Measurements from ENCODE around the gene TAS2R3. TPM values are rescaled to one million over a fixed set of nuclear protein-coding genes. Genes with fewer than 3 reads are reported as not detected.

The TAS2R3 gene
- total and polyA plus RNA-seq, 9 of the 15 experiments (the other 6 are each of a cell fraction or from before 2014, with no cell fraction given) = 0.37 to 1.9 (median 1.2) TPM; not detected in 2

DNA sequence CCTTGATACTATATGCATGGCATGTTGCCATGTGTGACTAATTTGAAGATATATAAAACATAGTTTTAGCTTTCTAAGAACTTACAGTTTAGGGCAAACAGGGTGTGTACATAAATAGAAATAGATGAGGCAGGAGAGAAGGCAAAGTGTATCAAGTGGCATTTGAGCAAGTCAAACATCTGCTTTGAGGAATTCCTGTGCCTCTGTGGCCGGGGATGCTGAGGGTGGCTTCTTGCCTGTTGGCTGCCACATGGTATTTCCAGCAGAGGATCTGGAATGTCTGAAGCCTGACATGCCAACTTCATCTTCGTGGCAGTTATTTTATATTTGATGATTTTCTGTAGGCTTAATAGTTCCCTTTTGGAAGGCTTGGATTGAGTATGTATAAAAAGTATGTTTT is 19.8 kb upstream of the TAS2R3 start (continued):
- TF ChIP-seq CBX2 (IDR thresholded peaks at IDR 0.05; ENCODE audit: insufficient read depth, low read length, poor library complexity, severe bottlenecking) = no peak
- TF ChIP-seq ZNF740 (CRISPR knock-in tag; IDR thresholded peaks at IDR 0.05) = no peak
- TF ChIP-seq ZNF740 (tag; IDR thresholded peaks at IDR 0.05) = no peak
- no peak for TF ChIP-seq ATF3 (IDR thresholded peaks at IDR 0.05)
- TF ChIP-seq ATF3 (CRISPR knock-in tag; conservative IDR thresholded peaks at IDR 0.05) = no peak
- no peak for TF ChIP-seq L3MBTL2 (IDR thresholded peaks at IDR 0.05)
- TF ChIP-seq RBM22 (IDR thresholded peaks at IDR 0.05; ENCODE audit: low read depth, low read length, poor library complexity, severe bottlenecking) = no peak
- TF ChIP-seq STAT5A (IDR thresholded peaks at IDR 0.05; ENCODE audit: borderline replicate concordance, low read length) = no peak

GRCh38 chr7:141748396-141748795 is 15.5 kb upstream of the TAS2R3 start:
- Histone ChIP-seq H3K4me2 (ENCODE audit: insufficient read depth, low read length) (no peak overlapping the region), H3K36me3 (ENCODE audit: control insufficient read depth, insufficient read depth, low read length) (peaks cover 99% of the 10 kb centered on the region), H3K4me3 (no peak overlapping the region), H3K27me3 (ENCODE audit: control insufficient read depth in 2 of 2, insufficient read depth in 2 of 2, low read length in 2 of 2) (no peaks in the 10 kb centered on the region), H3K27ac (ENCODE audit: extremely low read depth, low read depth, low read length) (no peak overlapping the region), H3K4me1 (replicated peaks in 1 of 2; ENCODE audit: control insufficient read depth in 2 of 2, insufficient read depth in 2 of 2, low read length in 2 of 2) (no peaks in the 10 kb centered on the region), H3K9me3 (replicated peaks; ENCODE audit: control insufficient read depth, insufficient read depth, low read depth, low read length) (peaks cover 32% of the 10 kb centered on the region), H3K9me1 (ENCODE audit: control insufficient read depth, insufficient read depth, low read length) (no peaks in the 10 kb centered on the region), H2AFZ (ENCODE audit: low read depth, low read length) (no peak overlapping the region), H3K9ac (ENCODE audit: insufficient read depth in 1 of 2, low read depth in 2 of 2, low read length in 2 of 2) (no peak overlapping the region), H4K20me1 (replicated peaks; ENCODE audit: control insufficient read depth, insufficient read depth, low read length) (no peaks in the 10 kb centered on the region), H3K79me2 (ENCODE audit: control insufficient read depth, insufficient read depth, low read length) (no peaks in the 10 kb centered on the region; the same call in 2 of the 3 replicates)
- WGBS (ENCODE audit: insufficient coverage, low coverage, missing lambda C conversion rate) = 100% methylated on average over 2 of the region's 2 CpGs
- intact Hi-C loops (cut with micrococcal nuclease) = no loop called here
- no peak for TF ChIP-seq CEBPG (CRISPR knock-in tag; IDR thresholded peaks at IDR 0.05)
- no peak for TF ChIP-seq CEBPG (tag; conservative IDR thresholded peaks at IDR 0.05 in 1 of 2, IDR thresholded peaks at IDR 0.05 in 1 of 2)
- TF ChIP-seq GABPB2 (CRISPR knock-in tag; conservative IDR thresholded peaks at IDR 0.05) = no peak
- TF ChIP-seq RBM14 (IDR thresholded peaks at IDR 0.05; ENCODE audit: borderline replicate concordance, insufficient read depth, low read depth, low read length) = no peak
- POLR2A ChIA-PET = no interaction called here
- CTCF ChIA-PET (ENCODE audit: low intra/inter-chr PET ratio) = no interaction called here
- FAIRE-seq (no peak), ATAC-seq (no peak), DNase-seq (ENCODE audit: extremely low read depth in 1 of 4, low spot score in 3 of 4) (no peak)
- in situ Hi-C loops (cut with MboI) = no loop called here
- no TSS peak for BruUV-seq (replicated peaks)
